OCI-LY3 (cell line): ENCODE measurements around the gene NINJ1.

Experiments used
- EZH2phosphoT487 ChIP-seq: fragments of 200-600 bp; shearing (Covaris generic); IDR thresholded peaks from 2 replicates; pipeline ENCODE4 v1.6.1; 2018; ENCODE audit warnings: antibody characterized with exemption, mixed run types, low read depth
- TF ChIP-seq, protein P1 (sequence below): fragments of 200-600, 300-600 bp; sonication (generic); IDR thresholded peaks from 2 replicates; pipeline ENCODE4 v1.5.1; 2014; ENCODE audit warnings: antibody characterized with exemption, low read length, low read depth

DNA sequence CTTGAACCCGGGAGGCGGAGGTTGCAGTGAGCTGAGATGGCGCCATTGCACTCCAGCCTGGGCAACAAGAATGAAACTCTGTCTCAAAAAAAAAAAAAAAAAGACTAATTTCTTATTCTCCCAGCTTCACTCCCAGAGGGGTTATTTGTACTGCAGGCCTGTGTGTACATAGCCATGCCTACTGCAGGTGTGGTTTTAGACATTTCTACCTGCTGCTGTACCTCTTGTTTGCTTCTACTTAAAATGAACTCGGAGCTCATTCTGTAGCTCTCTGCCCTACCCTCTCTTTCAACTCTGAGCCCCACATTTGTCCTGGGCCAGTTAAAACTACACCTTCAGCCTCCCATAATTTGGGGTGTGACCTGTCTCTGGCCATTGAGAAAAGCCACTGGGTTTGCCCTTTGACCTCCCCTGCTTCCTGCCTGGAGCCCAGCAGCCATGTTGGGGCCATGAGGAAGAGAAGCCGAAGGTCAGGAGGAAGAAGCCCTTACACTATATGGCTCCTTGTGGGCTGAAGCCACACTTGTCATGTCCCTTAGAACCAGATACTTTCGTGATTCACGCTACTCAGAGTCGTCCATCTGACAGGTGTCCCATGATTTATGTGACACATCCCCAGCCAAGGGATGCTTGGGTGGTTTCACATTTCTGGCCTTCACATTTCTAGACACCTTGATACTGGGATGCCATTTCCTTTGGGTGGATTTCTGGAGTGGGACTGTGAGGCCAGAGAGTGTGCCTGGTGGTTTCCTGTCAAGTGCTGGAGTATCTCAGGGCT lies 47.4 kb downstream of the NINJ1 start:
- TF ChIP-seq, protein P1, sequence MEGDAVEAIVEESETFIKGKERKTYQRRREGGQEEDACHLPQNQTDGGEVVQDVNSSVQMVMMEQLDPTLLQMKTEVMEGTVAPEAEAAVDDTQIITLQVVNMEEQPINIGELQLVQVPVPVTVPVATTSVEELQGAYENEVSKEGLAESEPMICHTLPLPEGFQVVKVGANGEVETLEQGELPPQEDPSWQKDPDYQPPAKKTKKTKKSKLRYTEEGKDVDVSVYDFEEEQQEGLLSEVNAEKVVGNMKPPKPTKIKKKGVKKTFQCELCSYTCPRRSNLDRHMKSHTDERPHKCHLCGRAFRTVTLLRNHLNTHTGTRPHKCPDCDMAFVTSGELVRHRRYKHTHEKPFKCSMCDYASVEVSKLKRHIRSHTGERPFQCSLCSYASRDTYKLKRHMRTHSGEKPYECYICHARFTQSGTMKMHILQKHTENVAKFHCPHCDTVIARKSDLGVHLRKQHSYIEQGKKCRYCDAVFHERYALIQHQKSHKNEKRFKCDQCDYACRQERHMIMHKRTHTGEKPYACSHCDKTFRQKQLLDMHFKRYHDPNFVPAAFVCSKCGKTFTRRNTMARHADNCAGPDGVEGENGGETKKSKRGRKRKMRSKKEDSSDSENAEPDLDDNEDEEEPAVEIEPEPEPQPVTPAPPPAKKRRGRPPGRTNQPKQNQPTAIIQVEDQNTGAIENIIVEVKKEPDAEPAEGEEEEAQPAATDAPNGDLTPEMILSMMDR, result no peak
- TF ChIP-seq EZH2phosphoT487, result no peak
